Lung microvascular endothelial cell (primary cell): ENCODE data around the gene GNG3. TPM values are rescaled to one million over a fixed set of nuclear protein-coding genes. Genes with fewer than 3 reads are reported as not detected.
"Not testable (repeated sequence)": the region's sequence is repeated elsewhere in the genome, so short reads cannot be mapped to it uniquely, and the experiment has no call there.

Experiments used
- DNase-seq, 2 donors: peaks; one replicate each; pipeline versions ENCODE4 v3.0.0 to v3.0.0-alpha.2; 2010; ENCODE audit warnings: low read depth in 2 of 2
- total RNA-seq: library from RNA; depleted of rRNA; stranded (reverse); fragments of >200 nt; gene quantifications from 2 replicates; pipeline ENCODE4 v1.2.1, GENCODE V29; 2014

The GNG3 gene
- total RNA-seq = not detected in 2 replicates

DNA sequence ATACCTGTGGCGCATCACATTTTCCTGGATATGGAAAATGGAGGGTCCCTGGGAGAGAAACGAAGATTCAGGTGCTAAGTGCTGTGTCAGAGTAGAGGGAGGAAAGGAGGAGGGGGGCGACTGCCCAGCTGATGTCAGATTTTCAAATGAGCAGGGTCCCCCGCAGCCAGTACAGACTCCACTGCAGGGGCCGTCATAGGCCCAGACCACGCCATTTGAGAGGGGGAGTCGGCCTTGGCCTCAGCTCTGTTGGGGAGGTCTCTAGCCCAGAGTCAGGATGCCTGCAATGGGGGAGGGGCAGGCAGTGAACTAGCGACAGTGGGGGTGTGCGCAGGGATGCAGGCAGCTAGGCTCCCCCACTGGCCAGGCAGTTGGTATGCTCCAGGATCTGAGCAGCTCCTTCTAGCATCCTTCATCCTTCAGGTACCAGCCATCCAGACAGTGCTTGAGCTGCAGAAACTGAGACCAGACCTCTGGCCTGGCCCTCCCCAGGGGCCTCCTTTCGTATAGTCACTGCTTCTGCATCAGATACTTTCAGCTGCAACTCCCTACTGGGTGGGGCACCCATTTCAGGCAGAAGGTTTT, at the start of gene GNG3, which contains the start of gene BSCL2:
Gene GNG3 (plus strand): TSS at position 400 of the 585 bp plus-strand sequence. CDS start 620 bp downstream, outside the sequence.
Gene BSCL2 (minus strand): TSS at position 148 of the 585 bp plus-strand sequence. CDS start 229 bp downstream, outside the sequence.
- DNase-seq = no peak

GRCh38 chr11:62664405-62665074, 42.9 kb upstream of the GNG3 start:
- DNase-seq = peak; percentile 55 to 58

DNA sequence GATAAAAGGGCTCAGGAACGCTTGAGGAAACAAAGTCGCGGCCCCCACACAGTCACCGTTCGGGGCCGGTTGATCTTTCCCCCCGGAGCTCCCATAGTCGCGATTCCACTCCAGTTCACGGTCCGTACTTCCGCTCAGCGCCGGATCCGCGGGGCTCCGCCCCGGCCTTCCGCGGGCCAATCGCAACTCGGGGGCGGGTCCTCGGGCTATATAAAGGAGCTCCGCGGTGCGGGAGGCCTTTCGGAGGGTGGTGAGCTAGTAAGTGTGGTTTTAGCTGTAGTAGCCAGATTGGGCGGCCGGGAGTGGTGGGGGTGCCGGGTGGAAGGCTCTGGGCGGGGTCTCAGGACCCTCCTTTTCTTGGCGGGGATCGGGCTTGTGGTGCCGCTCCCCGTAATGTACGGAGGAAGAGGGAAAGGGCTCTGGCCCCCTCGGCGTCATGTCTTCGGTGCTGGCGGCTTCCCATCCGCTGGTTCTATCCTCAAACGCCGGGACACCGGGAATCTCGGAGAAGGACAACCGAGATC, 42.3 kb upstream of the GNG3 start, which contains the start of the genes C11orf98 and CSKMT:
Gene C11orf98 (minus strand): TSS at position 136 of the 524 bp plus-strand sequence. CDS start 41 bp downstream, at position 95.
Gene CSKMT (plus strand): TSS at position 238 of the 524 bp plus-strand sequence. CDS start 568 bp downstream, outside the sequence.
- peak; percentile 93 to 95 for DNase-seq

- DNase-seq = peak; percentile 69 to 74
These were observed 41.7 kb upstream of the GNG3 start for GRCh38 chr11:62665599-62666258.

- DNase-seq = no peak
These were observed 41.1 kb upstream of the GNG3 start for GRCh38 chr11:62666259-62666926.

DNA sequence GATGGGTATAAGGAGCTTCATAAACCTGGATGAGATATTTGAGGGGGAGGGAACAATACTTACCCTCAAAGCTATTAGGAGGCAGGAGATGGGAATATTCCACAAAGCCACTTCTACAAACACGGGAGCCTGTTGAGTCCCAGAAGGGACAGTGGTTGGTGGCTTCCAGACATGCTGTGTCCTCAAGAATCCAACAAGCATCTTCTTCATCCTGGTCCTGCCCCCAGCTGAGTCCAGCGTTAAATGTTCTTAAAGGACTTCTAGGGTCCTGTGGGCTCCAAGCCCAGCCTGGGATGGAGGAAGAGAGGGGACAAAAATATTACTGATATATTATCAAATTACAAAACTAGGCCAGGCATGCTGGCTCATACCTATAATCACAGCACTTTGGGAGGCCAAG, 40.0 kb upstream of the GNG3 start:
- DNase-seq = no peak

DNA sequence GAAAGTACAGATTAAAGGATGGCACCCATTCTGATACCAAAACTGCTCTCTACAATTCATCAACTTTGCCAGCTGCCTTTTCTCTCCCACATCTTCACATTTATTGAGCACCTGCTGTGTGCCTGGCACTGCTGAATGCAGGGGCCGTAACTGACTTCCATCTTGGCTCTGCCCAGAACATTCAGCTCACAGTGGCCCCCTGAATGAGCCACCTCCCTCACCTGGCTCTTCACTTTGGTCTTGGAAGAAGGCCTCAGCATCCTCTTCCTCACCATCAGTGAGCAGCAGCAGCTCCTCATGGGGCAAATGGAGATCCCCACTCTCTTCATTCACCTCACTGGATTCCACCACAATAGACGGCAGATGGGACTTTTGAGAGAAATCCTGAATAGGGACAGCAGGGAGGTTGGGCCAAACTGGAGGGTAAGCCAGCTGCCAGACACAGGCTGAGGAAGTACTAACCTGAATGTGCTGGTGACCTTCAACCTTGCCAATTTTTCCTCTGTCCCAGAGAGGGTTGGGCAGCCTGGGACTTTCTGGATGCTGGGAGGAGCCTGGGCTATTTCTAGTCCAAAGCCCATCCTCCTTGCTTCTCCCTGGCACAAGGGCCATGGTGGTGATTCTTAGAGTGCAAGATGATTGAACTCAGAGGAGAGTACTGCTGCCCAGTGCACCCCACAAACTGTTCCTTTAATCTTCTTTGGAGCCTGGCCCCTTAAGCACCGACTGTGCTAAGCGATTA, 37.9 kb upstream of the GNG3 start:
- no peak for DNase-seq

- no peak for DNase-seq
These were observed 36.3 kb upstream of the GNG3 start for GRCh38 chr11:62671236-62671607.

- peak; percentile 87 to 92 for DNase-seq
These were observed 35.7 kb upstream of the GNG3 start, which contains the start of the genes LBHD1 and UQCC3 for GRCh38 chr11:62671608-62672389. Gene LBHD1, minus strand, starts transcription at chr11:62672267. Its CDS starts 2,236 bp downstream, at chr11:62670031. Gene UQCC3, plus strand, starts transcription at chr11:62671673. Its CDS starts 73 bp downstream, at chr11:62671746.

GRCh38 chr11:62673196-62673525, 34.3 kb upstream of the GNG3 start:
- no peak for DNase-seq

DNA sequence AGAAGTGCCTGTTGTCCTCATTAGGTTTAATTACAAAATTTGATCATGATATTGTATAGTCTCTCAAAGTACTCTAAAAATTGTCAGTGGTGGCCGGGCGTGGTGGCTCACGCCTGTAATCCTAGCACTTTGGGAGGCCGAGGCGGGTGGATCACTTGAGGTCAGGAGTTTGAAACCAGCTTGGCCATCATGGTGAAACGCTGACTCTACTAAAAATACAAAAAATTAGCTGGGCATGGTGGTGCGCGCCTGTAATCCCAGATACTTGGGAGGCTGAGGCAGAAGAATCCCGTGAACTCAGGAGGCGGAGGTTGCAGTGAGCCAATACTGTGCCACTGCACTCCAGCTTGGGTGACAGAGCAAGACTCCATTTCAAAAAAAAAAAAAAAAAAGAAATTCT, 32.1 kb upstream of the GNG3 start:
- DNase-seq = not testable (repeated sequence)

DNA sequence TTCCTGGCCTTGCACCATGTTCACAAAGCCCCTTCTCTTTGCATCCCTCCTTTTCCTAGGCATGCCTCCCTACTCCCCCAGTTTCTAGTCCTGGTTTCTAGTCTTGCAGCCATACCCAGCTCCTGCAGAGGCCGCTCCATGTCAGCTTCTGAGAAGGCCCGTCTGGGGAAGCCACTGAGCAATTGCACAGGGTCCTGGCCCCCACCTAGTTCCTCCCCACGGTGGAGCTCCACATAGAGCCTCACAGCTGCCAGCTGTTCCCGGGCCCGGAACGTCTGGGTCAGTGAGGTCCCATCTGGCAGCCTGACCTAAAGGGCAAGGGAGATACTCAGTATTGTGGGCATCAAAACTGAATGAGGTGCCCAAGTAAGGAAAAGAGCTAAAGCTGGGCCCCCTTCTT, 30.8 kb upstream of the GNG3 start:
- no peak for DNase-seq

- no peak for DNase-seq
These were observed 30.3 kb upstream of the GNG3 start for GRCh38 chr11:62677156-62677555.

- DNase-seq = no peak
These were observed 29.8 kb upstream of the GNG3 start for GRCh38 chr11:62677714-62678113.

DNA sequence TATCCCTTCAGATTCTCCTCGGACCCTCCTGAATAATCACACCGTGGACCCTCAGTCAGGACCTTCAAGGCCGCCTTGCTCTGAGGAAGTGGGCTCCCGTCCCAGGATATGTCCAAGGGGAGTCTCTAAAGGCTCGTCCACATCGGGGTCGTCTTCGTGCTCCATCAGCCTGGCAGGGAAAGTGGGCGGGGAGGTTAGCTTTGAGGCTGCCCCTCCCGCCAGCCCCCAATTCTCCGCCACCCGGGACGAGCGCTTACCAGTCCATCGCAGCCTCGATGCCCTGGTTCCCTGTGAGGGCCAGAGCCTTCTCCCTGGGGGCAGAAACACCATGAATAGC, 29.1 kb upstream of the GNG3 start:
- no peak for DNase-seq

- peak; percentile 89 to 91 for DNase-seq
These were observed 28.4 kb upstream of the GNG3 start, which contains the start of gene UBXN1 for GRCh38 chr11:62678770-62679696. Gene UBXN1, minus strand, starts transcription at chr11:62679073. Its CDS starts 150 bp downstream, at chr11:62678923.

DNA sequence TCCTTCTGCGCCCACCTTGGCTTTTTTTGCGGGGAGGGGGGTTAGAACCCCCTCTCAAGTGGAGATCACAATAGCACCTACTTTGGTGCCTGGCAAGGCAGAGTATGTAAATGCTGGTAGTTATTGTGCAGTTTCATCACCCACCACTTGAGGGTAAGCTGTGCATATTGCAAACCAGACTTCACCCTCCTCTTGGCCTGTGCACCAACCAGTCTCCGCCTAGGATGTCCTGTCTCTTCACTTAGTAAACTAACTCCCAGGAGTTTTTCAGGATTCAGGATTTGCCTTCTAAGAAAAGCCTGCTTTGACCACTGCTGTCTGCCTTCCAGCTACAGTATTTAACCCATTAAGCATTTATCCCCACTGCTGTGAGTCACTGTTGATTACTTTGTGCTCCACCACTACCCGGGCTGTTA, 26.6 kb upstream of the GNG3 start:
- DNase-seq = peak; percentile 84 to 85

- no peak for DNase-seq
These were observed 25.0 kb upstream of the GNG3 start for GRCh38 chr11:62682518-62682917.
